Cardiac muscle cell (in vitro differentiated cells and primary cell): Measurements from ENCODE around the gene CEP97. TPM values are rescaled to one million over a fixed set of nuclear protein-coding genes. Genes with fewer than 3 reads are reported as not detected.
A peak's percentile ranks its signal among the peaks of the same experiment; 100 is the strongest.

Source experiments
- DNase-seq, 2 donors: peaks; one replicate each; pipeline versions ENCODE4 v3.0.0 to v3.0.0-alpha.2; 2010 to 2017; ENCODE audit warnings: low read depth in 1 of 2, low spot score in 1 of 2
- H3K27ac ChIP-seq: fragments of 200-600 bp; sonication (generic); 2 replicates; pipeline ENCODE4 v1.5.1; 2016
- H3K27me3 ChIP-seq: fragments of 200-600 bp; sonication (generic); 2 replicates; pipeline ENCODE4 v1.6.0; 2016; ENCODE audit warnings: control low read depth
- H3K36me3 ChIP-seq: fragments of 200-600 bp; sonication (generic); 2 replicates; pipeline ENCODE4 v1.5.1; 2016; ENCODE audit warnings: control low read depth
- H3K4me1 ChIP-seq: fragments of 200-600 bp; sonication (generic); 2 replicates; pipeline ENCODE4 v1.8.1; 2017; ENCODE audit warnings: low read depth, mild to moderate bottlenecking, mixed run types
- H3K4me3 ChIP-seq: fragments of 200-600 bp; sonication (generic); 2 replicates; pipeline ENCODE4 v1.5.1; 2016; ENCODE audit warnings: mild to moderate bottlenecking
- H3K9me3 ChIP-seq: fragments of 200-600 bp; sonication (generic); 2 replicates; pipeline ENCODE4 v1.5.1; 2017; ENCODE audit warnings: low read depth, mild to moderate bottlenecking, control low read depth
- polyA plus RNA-seq: library from polyadenylated mRNA; unstranded; fragments of >200 nt; fragmentation: Nextera tagmentation; extraction: Ambion mirVana; gene quantifications from 2 replicates; pipeline ENCODE4 v1.2.1, GENCODE V29; 2016
- total RNA-seq: library from RNA; depleted of rRNA; stranded (reverse); fragments of >200 nt; gene quantifications from 2 replicates; pipeline ENCODE4 v1.2.3, GENCODE V29; 2016
- TF ChIP-seq, protein P1 (sequence below): IDR thresholded peaks from 2 replicates; pipeline ENCODE4 v1.5.1; 2012; ENCODE audit warnings: low read depth, mild to moderate bottlenecking, low read length

The CEP97 gene
- total and polyA plus RNA-seq, 2 experiments from 2014 or later, result 3.4 to 20.4 TPM

DNA sequence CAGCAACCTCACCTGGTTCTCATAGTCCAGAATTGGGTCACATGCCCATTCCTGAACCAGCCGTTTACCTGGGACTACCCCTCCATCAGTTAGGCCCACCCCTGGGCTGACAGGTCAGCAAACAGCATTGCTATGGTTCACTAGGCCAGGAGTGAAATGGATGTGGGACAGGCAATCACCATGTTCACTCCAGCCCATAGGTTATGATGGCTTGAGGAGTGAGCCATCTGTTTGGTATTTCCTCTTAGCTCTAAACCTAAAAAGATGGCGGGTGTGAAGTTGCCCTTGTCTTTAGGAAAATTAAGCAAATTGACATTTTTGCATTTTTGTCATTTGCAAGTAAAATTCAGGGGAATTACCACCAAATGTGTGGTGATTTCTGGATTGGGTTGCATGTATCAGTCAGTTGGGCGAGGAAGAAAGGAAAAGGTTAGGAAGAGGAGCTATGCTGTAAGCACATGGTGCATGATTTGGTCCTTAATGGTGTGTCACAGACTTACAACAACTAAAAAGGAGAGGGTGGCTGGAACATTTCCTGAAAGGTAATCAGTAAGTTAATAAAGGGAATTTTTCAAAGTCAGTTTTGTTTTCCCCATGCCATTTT lies 71.8 kb downstream of the CEP97 start:
- TF ChIP-seq, protein P1, sequence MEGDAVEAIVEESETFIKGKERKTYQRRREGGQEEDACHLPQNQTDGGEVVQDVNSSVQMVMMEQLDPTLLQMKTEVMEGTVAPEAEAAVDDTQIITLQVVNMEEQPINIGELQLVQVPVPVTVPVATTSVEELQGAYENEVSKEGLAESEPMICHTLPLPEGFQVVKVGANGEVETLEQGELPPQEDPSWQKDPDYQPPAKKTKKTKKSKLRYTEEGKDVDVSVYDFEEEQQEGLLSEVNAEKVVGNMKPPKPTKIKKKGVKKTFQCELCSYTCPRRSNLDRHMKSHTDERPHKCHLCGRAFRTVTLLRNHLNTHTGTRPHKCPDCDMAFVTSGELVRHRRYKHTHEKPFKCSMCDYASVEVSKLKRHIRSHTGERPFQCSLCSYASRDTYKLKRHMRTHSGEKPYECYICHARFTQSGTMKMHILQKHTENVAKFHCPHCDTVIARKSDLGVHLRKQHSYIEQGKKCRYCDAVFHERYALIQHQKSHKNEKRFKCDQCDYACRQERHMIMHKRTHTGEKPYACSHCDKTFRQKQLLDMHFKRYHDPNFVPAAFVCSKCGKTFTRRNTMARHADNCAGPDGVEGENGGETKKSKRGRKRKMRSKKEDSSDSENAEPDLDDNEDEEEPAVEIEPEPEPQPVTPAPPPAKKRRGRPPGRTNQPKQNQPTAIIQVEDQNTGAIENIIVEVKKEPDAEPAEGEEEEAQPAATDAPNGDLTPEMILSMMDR, result no peak
- Histone ChIP-seq H3K4me1 (no peaks in the 10 kb centered on the region), H3K27ac (no peak overlapping the region), H3K4me3 (no peak overlapping the region), H3K36me3 (no peaks in the 10 kb centered on the region), H3K27me3 (no peaks in the 10 kb centered on the region), H3K9me3 (no peaks in the 10 kb centered on the region)
- DNase-seq, result no peak

DNA sequence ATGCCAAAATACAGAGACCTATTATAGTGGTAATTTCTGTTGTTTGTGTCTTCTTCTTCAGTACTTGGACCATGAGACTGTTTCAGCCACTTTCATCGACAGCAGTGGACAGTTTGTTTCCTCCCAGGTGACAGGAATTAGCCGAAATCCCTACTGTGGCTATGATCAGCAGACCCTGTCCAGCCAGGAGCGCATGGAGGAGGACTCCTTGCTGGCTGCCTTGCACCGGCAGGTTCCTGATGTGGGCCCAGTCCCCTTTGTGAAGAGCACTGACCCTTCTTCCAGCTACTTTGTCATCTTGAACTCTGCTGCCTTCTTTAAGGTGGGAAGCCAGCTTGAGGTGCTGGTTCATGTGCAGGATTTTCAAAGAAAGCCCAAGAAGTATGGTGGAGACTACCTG lies 76.8 kb downstream of the CEP97 start:
- no peak for DNase-seq
- H3K36me3 ChIP-seq, result no peaks in the 10 kb centered on the region
- no peaks in the 10 kb centered on the region for H3K9me3 ChIP-seq
- no peaks in the 10 kb centered on the region for H3K4me1 ChIP-seq
- no peaks in the 10 kb centered on the region for H3K27me3 ChIP-seq
- TF ChIP-seq, protein P1, result no peak
- H3K27ac ChIP-seq, result peak overlapping the region; percentile 47
- H3K4me3 ChIP-seq, result no peak overlapping the region

DNA sequence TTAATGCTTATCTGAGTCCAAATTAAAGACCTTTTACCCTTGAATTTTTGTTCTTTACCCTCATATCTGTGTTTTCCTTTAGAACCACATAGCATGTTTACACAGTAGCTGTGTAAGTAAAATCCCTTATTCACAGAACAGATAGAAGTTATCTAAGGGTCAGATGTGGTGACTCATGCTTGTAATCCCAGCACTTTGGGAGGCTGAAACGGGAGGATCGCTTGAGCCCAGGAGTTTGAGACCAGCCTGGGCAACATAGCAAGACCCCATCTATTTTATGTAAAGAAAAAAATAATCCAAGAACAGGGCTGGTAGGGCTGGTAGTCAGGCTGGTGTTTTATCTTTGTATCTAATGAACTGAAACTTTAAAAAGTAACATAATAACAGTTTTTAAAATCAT lies 77.8 kb downstream of the CEP97 start:
- DNase-seq, result no peak
- TF ChIP-seq, protein P1, result no peak
- no peak overlapping the region for H3K27ac ChIP-seq

DNA sequence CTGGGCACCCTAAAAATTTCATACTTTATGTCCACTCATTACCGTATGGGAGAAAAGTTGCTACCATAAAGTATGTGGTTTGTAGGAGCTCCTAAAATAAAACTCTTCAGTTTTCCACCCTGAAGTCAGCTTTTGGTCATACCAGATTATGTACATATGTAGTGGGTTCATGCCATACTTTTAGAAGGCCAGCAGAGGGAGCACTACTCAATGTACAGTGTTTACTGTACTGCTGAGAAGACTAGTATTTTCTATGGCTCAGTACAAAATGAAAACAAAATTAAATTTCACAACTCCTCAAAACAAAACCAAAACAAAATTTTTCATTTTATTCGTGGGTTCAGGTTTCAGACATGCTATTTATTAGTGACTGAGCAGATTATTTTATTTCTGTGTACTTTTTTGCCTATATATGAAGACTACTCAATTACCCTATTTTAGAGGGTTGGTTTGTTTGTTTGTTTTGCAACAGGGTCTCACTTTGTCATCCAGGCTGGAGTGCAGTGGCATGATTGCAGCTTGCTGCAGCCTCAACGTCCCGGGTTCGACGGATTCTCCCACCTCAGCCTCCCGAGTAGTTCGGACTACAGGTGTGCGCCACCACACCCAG lies 78.9 kb downstream of the CEP97 start:
- Histone ChIP-seq H3K27me3 (no peaks in the 10 kb centered on the region), H3K4me1 (no peaks in the 10 kb centered on the region), H3K27ac (no peak overlapping the region), H3K4me3 (no peak overlapping the region), H3K36me3 (no peaks in the 10 kb centered on the region), H3K9me3 (no peaks in the 10 kb centered on the region)
- TF ChIP-seq, protein P1, result peak; percentile 87
- peak; percentile 87 to 88 for DNase-seq

More for the DNA sequence above, 77.8 kb downstream of the CEP97 start:
- Histone ChIP-seq H3K4me3 (no peak overlapping the region), H3K36me3 (no peaks in the 10 kb centered on the region), H3K4me1 (no peaks in the 10 kb centered on the region), H3K9me3 (no peaks in the 10 kb centered on the region), H3K27me3 (no peaks in the 10 kb centered on the region)

DNA sequence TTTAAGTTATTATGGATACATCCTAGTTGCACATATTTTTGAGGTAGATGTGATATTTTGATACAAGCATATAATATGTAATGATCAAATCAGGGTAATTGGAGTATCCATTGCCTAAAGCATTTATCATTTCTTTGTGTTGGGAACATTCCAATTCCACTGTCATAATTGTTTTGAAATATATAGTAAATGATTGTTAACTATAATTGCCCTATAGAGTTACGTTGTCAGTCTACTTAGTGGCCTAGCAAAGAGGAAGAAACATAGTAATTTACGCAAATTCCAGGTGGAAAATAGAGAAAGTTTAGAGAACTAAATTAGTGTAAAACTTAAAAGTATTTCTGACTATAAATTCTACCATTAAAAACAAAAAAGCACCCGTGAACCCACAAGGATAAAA lies 79.5 kb downstream of the CEP97 start:
- H3K27me3 ChIP-seq, result no peaks in the 10 kb centered on the region
- no peak overlapping the region for H3K27ac ChIP-seq
- DNase-seq, result no peak

More for the DNA sequence above, 79.5 kb downstream of the CEP97 start:
- TF ChIP-seq, protein P1, result no peak
- Histone ChIP-seq H3K9me3 (no peaks in the 10 kb centered on the region), H3K36me3 (no peaks in the 10 kb centered on the region), H3K4me1 (peaks cover 2% of the 10 kb centered on the region), H3K4me3 (no peak overlapping the region)
